ENCODE measurements around the gene WDHD1. TPM values are rescaled to one million over a fixed set of nuclear protein-coding genes. Genes with fewer than 3 reads are reported as not detected.

Gene WDHD1
- polyA plus RNA-seq, 4 donors = 13.0 to 19.9 (median 18.6) TPM

Other genes starting within 250 kb of the WDHD1 start
- 1 to 10 TPM; 3.6 to 9.6 (median 9.3) TPM for gene GCH1, start 124.3 kb downstream of the WDHD1 start, polyA plus RNA-seq (ENCODE audit: insufficient read length in 4 of 4)
- gene SOCS4, start 137 bp upstream of the WDHD1 start, polyA plus RNA-seq (ENCODE audit: insufficient read length in 4 of 4) = 10 to 100 TPM; 14.6 to 21.8 (median 19.8) TPM
- gene MAPK1IP1L, start 24.5 kb upstream of the WDHD1 start, polyA plus RNA-seq (ENCODE audit: insufficient read length in 4 of 4) = 100 to 1,000 TPM in 3 of 4 donors, 10 to 100 TPM in 1; 75.6 to 109 (median 106) TPM
- gene LGALS3, start 102.2 kb upstream of the WDHD1 start, polyA plus RNA-seq (ENCODE audit: insufficient read length in 4 of 4) = 10 to 100 TPM; 21.0 to 66.4 (median 28.4) TPM
- 10 to 100 TPM; 28.7 to 35.3 (median 29.9) TPM for gene DLGAP5, start 164.5 kb upstream of the WDHD1 start, polyA plus RNA-seq (ENCODE audit: insufficient read length in 4 of 4)
- 10 to 100 TPM; 24.9 to 42.0 (median 36.6) TPM for gene FBXO34, start 244.3 kb upstream of the WDHD1 start, polyA plus RNA-seq (ENCODE audit: insufficient read length in 4 of 4)

All from left renal pelvis (tissue), 4 donors.